Epithelial cell of esophagus (primary cell): ENCODE results near the gene KIFC1.
"Not testable (repeated sequence)": the region's sequence is repeated elsewhere in the genome, so short reads cannot be mapped to it uniquely, and the experiment has no call there.

Source experiments
- DNase-seq: peaks from one replicate; pipeline ENCODE4 v3.0.0; 2010; ENCODE audit warnings: low read depth
- H3K4me3 ChIP-seq: 2 replicates; pipeline ENCODE4 v1.5.1; 2011; ENCODE audit warnings: mild to moderate bottlenecking, low read length, control low read depth
- TF ChIP-seq, protein P1 (sequence below): IDR thresholded peaks from 2 replicates; pipeline ENCODE4 v1.5.1; 2011; ENCODE audit warnings: low read depth, mild to moderate bottlenecking, low read length, control low read depth, inconsistent platforms; ENCODE audit not compliant: insufficient read depth; ENCODE audit errors: missing control alignments

Gene KIFC1

GRCh38 chr6:33391278-33391921, at the start of gene KIFC1:
TSS of gene KIFC1 (plus strand) at chr6:33391823. CDS start at chr6:33391986, 163 bp downstream.
- H3K4me3 ChIP-seq: peak within 1 kb of the TSS; percentile 74
- peak; percentile 100 for DNase-seq
- TF ChIP-seq, protein P1, sequence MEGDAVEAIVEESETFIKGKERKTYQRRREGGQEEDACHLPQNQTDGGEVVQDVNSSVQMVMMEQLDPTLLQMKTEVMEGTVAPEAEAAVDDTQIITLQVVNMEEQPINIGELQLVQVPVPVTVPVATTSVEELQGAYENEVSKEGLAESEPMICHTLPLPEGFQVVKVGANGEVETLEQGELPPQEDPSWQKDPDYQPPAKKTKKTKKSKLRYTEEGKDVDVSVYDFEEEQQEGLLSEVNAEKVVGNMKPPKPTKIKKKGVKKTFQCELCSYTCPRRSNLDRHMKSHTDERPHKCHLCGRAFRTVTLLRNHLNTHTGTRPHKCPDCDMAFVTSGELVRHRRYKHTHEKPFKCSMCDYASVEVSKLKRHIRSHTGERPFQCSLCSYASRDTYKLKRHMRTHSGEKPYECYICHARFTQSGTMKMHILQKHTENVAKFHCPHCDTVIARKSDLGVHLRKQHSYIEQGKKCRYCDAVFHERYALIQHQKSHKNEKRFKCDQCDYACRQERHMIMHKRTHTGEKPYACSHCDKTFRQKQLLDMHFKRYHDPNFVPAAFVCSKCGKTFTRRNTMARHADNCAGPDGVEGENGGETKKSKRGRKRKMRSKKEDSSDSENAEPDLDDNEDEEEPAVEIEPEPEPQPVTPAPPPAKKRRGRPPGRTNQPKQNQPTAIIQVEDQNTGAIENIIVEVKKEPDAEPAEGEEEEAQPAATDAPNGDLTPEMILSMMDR: peak; percentile 91

DNA sequence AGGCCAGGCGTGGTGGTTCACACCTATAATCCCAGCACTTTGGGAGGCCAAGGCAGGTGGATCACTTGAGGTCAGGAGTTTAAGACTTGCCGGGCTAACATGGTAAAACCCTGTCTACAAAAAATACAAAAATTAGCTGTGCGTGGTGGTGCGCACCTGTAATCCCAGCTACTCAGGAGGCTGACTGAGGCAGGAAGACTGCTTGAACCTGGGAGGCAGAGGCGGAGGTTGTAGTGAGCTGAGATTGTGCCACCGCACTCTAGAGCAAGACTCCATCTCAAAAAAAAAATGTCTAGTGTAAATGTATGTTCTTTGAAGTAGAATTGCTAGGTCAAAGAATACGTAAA, 48.0 kb upstream of the KIFC1 start:
- H3K4me3 ChIP-seq, DNase-seq: not testable (repeated sequence)

GRCh38 chr6:33343953-33344611, 47.5 kb upstream of the KIFC1 start:
- no peak for DNase-seq
- H3K4me3 ChIP-seq: no peak overlapping the region
- TF ChIP-seq, protein P1: no peak

DNA sequence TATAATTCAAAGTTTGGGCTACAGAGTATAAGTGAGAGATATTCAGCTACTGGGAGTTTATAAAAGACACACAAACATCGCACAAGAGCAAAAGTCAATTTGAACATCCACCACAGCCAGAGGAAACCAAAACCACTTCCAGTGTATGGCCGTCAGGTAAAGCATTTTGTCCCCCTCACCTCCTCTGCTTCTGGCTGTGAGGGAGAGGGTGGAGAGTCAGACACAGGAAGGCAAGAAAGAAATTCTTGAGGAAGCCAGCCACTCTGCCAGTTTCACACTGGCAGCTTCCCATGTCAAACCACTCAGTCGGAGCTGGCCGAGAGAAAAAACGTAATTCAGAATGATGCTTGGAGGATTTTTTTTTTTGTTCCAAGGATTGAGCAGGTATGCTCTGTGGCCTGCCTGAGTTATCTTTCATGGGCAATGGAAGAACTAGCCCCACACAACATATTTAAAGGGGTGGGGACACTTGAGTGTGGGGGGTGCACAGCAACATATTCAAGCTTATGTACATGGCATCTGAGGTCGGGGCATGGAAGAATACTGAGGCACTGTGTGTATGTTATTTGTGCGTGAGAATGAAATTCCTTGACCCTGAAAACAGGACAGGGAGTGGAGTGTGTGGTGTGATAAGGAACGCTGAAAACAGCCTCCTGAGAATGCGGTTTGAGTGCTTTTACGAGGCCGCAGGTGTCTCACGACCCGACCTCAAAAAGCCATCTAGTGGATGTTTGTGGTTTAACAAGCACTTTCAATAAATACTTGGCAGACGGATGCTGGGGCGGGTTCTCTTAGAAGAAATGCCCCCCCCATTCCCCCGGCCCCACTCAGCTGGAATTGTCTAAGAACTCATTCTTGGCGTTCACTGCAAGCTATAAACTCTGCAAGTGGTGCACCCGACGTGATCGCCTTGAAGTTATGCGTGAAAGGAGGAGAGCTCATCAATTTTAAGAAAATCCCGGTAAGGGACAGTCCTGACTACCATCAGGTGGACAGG, 46.6 kb upstream of the KIFC1 start:
- DNase-seq: peak; percentile 79
- H3K4me3 ChIP-seq: no peak overlapping the region
- TF ChIP-seq, protein P1: peak; percentile 60

GRCh38 chr6:33346972-33347371, 44.7 kb upstream of the KIFC1 start:
- DNase-seq: peak; percentile 74
- not testable (repeated sequence) for H3K4me3 ChIP-seq

DNA sequence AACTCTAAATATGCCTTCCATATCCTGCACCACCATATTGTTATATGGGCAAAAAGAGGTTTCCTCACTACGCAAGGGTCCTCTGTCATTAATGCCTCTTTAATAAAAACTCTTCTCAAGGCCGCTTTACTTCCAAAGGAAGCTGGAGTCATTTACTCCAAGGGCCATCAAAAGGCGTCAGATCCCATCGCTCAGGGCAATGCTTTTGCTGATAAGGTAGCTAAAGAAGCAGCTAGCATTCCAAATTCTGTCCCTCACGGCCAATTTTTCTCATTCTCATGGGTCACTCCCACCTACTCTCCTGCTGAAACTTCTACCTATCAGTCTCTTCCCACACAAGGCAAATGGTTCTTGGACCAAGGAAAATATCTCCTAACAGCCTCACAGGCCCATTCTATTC, 43.8 kb upstream of the KIFC1 start:
- TF ChIP-seq, protein P1: no peak
- DNase-seq: no peak
- H3K4me3 ChIP-seq: no peak overlapping the region

DNA sequence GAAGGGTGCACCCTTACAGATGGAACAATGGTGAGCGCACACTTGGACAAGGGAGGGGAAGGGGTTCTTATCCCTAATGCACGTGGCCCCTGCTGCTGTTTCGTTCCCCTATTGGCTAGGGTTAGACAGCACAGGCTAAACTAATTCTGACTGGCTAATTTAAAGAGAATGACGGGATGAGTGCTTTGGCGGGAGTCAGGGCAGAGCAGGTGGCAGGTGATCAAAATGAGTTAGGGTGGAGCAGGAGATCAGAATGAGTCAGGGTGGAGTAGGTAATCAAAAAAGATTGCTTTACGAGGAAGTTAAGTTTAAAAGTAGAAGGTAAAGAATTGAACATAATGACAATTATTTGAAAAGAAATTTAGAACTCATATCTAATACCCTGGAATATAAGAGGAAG, 35.8 kb upstream of the KIFC1 start:
- DNase-seq, H3K4me3 ChIP-seq: not testable (repeated sequence)

DNA sequence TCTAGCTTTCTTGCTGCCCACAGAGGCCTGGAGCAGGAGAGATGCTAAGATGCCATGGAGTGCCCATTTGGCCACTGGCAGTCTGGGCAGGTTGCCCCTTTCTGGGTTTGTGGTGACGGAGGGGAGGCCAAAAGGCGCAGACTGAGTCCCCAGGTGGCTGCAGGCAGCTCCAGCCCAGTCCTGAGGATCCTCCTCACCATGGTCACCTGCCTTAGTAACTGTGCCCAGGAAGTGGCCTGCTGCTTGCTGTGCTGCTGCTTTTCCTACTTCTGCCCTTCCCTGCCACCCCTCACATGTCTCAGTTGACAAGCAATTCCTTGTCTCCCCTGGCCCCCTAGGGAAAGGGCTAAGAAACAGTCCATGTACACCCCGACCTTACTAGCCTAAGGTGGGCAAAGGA, 35.3 kb upstream of the KIFC1 start:
- no peak for DNase-seq
- TF ChIP-seq, protein P1: no peak
- H3K4me3 ChIP-seq: no peak overlapping the region

DNA sequence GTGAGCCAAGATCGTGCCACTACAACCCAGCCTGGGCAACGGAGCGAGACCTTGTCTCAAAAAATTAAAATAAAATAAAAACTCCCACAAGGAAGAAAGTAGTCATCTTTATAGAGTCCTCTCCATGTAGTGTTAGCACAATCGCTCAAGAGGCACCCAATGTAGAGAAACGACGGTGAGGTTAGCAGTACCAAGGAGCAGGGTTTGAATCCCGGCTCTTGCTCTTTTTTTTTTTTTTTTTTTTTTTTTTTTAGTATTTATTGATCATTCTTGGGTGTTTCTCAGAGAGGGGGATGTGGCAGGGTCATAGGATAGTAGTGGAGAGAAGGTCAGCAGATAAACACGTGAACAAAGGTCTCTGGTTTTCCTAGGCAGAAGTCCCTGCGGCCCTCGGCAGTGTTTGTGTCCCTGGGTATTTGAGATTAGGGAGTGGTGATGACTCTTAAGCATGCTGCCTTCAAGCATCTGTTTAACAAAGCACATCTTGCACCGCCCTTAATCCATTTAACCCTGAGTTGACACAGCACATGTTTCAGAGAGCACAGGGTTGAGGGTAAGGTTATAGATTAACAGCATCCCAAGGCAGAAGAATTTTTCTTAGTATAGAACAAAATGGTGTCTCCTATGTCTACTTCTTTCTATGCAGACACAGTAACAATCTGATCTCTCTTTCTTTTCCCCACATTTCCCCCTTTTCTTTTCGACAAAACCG, 34.3 kb upstream of the KIFC1 start:
- DNase-seq: peak; percentile 24
- not testable (repeated sequence) for H3K4me3 ChIP-seq
